HG03095 (cell line): Measurements from ENCODE around the gene MTMR6.
"Not testable (repeated sequence)": the region's sequence is repeated elsewhere in the genome, so short reads cannot be mapped to it uniquely, and the experiment has no call there.

Source experiments
- ATAC-seq: cut with Tn5 transposase; IDR thresholded peaks from one replicate; pipeline ENCODE4 v1.9.1; 2021; ENCODE audit warnings: moderate library complexity; ENCODE audit not compliant: unreplicated experiment

Gene MTMR6

DNA sequence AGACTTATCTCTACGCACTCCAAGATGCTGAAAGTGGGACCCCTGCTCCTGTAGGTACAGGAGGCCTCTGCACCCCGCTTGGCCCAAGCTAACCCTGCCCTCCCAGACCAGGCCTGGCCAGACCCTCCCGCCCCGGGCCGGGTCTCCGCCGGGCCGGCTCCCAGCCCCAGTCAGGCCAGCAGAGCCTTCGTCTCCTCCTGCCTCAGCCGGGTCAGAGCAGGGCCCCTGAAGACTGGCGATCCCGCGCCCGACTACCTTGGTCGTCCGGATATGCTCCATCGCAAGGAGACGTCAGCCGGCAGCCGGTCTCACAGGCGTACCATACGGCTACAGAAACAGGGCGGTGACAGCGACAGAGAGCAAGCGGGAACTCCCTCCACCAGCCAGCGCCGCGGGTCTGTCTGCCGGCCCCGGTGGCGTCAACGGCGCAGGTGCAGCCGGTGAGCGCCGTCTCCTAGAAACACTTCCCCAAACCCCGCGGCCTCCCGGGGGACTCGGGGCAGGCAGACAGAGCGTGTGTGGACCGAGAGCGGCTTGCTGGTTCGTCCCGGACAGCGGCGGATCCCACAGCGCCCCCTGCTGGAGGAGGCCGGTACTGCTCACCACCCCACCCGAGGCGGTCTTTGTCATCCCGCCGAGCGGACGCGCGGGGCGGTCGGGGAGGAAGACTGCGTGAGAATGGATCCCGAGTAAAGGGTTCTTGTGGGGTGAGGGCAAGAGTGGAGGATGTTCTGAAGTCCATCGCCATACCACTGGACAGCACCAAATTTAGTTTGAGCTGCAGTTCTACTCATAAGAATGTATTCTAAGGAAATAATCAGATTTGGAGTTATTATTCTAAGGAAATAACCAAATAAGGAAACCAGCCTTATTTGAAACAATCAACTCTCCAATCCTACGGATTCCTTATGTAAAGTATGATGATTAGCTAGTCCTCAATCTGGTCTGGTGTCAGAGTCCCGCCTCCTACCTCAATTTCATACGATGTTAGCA, at the start of gene MTMR6:
Gene MTMR6 (minus strand): TSS at position 520 of the 993 bp plus-strand sequence. CDS start 241 bp downstream, at position 279.
- ATAC-seq = peak; percentile 97

DNA sequence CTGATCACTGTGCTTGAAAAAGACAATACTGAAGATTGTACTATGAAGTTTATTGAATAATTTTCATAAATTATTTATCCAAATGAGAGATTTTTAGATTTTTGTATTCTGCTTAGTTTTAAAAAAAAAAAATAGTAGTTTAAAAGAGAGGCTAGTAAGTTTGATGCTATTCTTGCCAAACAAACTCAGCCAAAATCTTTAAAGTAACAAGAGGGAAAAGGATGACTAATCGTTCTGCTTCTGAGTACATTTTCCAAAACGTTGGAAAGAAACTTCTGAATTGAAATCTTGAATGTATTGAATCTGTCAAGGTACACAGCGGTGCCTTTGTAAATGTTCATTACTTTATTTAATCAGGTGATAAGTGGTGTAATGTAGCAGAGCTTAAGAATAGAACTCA, 48.6 kb upstream of the MTMR6 start:
- ATAC-seq = no peak

DNA sequence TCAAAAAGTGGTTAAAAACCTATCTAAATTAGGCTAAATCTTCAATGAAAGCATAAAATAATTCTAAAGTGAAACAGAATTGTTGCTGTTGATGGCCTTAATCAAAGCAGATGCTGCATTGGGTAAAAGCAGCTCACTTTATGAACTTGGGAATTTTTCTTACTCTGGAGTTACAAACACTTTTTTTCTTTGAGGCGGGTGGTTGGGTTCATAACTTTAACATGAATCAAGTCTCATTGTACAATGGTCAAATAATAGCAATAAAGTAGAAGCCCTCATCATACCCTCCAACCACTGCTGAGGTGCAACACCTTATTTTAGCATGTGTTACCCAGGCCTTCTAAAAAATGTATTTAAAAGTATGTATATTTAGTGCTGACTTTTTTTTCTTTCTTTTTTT, 43.3 kb upstream of the MTMR6 start:
- no peak for ATAC-seq

DNA sequence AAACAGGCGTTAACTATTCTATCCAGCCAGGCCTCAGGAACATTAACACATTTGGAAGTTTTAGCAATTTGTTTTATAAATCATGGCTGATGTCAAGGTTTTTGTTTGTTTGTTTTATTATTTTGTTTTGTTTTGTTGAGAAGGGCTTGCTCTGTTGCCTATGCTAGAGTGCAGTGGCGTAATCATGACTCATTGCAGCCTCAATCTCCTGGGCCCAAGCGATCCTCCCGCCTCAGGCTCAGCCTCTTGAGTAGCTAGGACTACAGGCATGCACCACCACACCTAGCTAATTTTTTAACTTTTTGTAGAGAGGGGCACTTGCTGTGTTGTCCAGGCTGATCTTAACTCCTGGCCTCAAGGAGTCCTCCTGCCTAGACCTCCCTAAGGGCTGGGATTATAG, 42.4 kb upstream of the MTMR6 start:
- no peak for ATAC-seq

DNA sequence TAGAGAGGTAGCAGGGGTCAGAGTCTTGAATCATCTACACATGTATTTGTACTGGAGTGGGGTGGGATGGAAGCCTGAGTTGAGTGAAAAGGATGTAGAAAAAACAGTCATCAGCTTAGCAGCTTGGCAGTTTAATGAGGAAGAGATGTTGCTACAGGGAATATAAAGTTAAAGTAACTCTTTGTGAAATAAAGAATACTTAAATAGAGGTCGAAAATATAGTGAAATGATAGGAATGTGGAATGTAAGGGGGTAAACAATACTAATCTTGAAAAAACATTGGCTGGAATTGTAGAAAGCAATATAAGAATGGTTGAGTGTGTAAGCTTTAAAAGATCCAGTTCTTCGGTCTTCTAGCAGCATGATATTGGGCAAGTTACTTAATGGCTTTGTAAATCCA, 36.8 kb upstream of the MTMR6 start:
- no peak for ATAC-seq

DNA sequence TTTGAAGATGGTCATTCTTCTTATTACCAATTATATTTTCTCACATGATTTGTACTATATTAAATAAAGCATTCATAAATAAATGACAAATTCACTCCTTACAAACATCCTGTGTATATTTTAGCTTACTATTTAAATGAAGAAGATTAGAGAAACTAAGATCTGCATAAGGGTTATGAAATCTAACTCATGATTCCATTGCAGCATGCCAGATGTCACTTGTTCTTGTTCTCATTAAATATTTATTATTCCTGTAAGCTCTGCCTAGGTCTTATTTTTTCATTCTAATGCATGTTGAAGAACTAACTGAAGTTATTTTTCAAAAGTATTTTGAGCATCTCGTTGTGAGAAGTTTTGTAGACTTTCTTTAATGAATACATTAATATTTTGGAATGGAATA, 32.5 kb upstream of the MTMR6 start:
- no peak for ATAC-seq

DNA sequence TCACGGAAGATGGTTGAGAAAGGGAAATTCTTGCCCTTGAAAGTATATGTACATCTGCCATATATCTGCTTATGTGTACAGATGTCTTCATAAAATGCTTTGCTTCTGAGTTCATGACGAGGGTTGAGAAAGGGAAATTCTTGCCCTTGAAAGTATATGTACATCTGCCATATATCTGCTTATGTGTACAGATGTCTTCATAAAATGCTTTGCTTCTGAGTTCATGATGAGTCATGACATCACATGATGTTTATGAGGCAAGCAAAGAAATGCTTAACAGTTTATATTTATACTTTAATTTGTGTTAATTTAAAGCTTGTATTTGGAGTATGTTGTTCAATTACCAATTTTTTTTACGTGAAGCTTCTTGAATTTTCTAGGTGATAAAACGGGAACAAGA, 31.7 kb upstream of the MTMR6 start:
- not testable (repeated sequence) for ATAC-seq

DNA sequence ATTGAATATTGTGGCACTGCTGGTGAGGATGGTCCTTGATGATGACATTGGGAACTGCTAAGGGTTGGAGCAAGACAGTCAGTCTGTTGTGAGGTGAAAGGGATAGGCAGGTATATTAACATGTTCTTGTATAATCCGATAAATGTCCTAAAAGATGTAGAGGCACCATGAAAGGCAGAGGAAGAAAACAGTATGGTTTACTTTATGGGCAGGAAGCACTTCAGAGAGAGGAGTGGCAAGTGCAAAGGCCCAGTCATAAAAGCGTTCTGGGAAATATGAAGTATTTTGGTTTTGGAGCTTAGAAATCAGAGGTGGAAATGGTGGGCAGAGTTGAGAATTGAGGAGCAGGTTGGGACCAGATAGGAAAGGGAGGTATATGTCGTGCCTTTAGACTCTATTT, 23.6 kb upstream of the MTMR6 start:
- no peak for ATAC-seq

DNA sequence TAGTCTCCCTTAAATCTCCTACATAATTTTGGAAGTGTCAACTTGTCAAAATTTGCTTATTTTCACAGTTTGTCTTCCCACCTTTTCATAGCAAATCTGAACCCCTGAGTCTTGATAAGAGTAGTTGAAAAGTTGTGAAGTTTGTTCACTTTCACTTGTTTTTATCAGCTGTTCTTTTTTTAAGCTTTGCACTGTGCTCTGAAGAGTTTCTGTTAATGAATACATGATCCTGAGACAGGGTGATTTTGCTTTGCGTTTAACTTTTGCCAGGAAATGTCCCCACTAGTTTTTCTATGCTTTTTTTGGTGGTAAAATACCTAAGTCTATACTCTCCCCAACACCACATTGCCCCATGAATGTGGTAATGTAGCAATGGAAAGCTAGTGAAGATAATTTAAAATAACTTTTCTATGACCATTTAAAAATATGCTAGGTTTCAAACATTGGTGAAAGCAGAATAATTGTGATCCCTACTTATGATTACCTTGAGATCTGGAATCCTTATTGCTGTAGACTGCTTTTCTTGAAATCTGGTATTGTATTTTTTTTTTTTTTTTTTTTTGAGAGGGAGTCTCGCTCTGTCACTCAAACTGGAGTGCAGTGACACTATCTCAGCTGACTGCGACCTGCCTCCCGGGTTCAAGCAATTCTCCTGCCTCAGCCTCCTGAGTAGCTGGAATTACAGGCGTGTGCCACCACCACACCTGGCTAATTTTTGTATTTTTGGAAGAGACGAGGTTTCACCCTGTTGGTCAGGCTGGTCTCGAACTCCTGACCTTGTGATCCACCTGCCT, 19.6 kb upstream of the MTMR6 start:
- no peak for ATAC-seq

DNA sequence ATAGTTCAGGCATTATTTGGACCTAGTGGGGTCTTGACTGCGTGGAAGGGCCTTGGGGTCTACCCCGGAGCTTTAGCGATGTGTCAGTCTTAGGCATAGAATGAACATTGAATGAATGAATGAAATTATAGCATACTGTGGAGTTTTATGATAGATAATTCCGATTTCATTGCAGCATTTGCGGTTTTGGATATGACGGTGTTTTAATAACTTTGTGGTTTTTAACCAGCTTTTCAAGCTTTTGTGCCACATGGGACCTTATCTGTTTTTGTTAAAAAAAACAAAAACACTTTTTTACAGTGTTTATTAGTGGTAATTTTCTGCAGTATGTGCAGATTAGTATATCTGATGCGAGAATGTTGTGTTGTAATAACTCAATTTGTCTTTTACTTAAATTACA, 14.8 kb upstream of the MTMR6 start:
- ATAC-seq = no peak

DNA sequence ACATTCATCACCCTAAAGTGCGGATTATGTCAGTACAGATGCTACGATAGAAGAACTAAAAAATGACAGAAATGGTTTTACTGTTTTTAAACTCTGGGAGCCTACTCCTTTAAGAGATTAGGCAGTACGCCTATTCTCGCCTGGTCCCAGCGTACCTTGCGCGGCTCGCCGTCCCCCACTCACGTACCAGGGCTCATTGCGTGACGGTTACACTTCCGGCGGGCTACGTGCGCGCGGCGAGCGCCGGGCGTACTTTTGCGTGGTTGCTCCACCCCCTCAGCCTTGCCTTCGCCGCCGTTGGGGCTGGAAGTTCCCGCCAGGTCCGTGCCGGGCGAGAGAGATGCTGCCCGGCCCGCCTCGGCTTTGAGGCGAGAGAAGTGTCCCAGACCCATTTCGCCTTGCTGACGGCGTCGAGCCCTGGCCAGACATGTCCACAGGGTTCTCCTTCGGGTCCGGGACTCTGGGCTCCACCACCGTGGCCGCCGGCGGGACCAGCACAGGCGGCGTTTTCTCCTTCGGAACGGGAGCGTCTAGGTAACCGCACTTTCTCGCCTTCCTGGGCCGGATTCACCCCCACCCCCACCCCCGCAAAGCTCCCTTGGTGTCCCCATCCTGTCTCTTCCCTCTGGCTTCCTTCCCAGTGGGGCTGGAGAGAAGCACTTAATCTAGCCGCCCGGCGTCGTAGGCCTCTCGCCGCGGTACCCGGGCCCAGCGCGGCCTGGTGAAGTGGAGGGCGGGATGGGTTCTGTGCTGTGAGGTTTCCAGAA, 14.2 kb upstream of the MTMR6 start, which contains the start of gene NUP58:
Gene NUP58 (plus strand): TSS at position 279 of the 767 bp plus-strand sequence. CDS start 149 bp downstream, at position 428.
- peak; percentile 99 for ATAC-seq

DNA sequence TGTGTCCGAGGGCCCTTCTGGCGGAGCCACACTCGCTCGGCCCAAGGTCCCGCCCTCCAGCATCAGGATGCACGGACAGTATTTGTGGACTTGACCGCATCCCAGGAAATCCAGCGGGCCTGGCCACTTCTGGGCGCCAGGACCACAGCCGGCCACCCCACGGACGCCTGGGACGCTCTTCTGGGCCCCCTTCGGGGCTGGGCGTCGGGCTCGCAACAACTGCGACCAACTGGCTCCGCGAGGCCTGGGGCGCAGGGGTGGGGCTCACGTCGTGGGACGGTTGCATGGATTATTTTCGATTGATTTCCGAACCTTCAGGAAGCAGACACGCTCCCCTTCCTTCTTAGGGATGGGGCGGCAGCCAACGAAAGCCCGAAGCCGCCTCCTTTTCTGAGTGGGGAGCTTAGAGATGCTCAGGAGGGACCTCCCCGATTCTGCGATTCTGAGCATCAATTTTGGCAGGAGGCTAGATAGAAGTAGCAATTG, 13.6 kb upstream of the MTMR6 start:
- peak; percentile 7 for ATAC-seq

DNA sequence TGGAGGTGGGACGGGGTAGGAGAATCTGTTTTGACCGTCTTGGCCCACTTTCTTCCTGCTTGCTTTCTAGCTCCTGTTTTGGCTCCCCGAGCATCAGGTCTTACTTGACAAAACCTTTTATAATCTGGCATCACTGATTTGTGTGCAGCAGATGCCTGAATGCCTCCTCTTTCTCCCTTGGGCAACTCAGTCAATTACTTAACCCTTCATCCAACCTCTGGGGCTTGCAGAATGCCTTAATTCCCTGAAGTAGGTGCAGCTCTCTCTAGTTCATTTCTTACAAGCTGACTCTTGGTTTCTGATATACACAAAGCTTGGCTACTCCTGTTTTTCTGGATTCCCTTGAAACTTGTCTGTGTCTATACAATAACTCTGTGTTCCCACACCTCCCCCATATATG, 8.4 kb upstream of the MTMR6 start:
- ATAC-seq = no peak

DNA sequence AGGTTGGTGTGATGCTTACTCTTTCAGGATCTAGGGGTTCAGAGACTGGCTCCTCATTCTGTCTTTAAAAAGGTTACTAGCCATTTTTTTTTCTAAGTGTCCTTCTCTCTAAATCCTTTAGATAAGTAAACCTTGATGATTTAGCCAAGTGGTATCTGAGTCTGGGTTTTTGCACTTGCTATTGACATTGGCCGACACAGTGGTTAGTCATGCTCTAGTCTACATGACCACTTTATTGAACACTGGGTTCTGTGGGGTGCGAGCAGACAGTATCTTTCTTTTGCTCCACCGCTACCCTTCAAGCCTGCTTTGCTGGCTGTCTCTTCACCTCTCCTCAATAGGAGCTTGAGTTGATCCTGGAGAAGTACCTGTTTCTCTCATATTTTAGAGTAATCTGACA, 7.9 kb upstream of the MTMR6 start:
- no peak for ATAC-seq

DNA sequence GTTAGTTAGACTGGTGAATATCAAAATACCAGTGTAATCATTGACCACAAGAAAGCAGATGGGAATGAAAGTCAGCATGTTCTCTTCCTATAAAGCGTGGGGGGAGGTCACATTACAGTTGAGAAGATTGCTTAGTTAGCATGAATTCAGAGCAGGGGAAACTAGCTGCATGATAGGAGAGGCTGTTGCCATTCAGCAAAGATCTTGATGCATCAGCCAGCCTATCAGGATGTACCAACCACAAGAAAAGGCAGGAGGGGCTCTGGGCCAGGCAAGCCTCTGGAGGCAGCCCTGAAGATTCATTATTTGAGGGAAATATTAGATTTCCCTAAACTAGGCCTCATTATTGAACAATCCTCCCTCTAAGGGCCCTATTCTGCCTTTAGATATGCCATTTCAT, 5.0 kb upstream of the MTMR6 start:
- no peak for ATAC-seq

DNA sequence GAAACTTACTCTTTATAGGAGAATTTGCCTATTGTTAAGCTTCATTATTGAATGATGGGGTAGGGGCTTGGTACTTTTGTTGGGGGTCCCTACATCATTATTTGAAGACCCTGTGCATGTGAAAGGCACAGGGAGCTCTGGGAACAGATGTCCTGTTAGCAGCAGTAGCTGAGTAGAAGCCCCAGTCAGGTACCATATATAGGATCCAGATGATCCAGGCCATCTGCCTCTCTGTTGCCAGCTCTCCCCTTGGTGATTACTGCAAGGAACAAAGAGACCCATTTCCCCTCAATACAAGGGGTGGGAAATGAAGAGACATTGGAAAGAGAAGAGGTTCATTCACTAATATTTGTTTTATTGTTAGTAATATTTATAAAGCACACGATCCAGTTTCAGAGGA, 4.4 kb upstream of the MTMR6 start:
- ATAC-seq = no peak

DNA sequence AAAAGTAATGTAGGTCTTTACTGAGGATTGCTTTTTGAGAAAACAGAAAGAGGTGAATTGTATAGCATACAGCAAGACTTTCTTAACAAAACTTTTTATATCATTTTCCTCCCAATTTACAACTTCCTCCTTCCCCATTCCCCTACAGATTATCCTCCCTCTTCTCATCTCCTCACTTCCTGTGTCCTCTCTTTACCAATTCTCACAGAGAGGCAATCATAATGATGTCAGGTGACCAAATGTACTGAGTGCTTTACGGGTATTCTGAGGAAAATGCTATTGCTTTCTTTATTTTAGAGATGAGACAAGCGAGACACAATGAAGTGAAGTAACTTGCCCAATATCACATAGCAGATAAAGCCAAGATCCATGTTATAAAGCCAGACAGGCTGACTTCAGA, 1.7 kb upstream of the MTMR6 start:
- ATAC-seq = no peak

DNA sequence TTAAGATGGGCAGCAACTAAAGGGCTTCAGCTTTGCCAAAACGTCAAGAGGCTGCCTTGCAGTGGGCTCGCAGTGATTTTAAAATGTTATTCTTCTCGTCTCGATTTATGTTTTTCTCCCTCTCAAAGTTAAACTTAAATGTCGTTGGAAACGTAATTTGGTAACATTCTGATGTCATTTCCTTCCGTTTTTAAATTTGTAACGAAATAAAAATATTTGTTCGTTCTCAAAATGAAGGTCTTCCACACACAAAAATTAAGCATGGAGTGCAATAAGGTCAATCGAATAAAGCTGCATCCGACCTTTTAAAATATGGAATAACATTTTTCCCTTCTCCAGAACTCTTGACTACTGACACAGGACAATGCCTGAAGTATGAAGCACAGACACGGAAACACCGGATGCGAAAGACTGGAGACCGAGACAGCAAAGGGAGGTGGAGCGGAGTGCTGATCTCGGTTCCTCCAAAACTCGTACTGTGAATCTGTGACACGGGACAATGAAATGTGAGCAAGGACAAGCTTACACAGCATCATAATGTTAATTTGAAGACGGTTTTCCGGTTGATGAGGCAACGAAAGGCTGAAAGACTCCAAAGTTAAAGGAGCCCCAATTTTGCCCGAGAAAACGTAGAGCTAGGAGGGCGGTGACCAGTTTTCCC, 850 bp downstream of the MTMR6 start:
- ATAC-seq = peak; percentile 34

DNA sequence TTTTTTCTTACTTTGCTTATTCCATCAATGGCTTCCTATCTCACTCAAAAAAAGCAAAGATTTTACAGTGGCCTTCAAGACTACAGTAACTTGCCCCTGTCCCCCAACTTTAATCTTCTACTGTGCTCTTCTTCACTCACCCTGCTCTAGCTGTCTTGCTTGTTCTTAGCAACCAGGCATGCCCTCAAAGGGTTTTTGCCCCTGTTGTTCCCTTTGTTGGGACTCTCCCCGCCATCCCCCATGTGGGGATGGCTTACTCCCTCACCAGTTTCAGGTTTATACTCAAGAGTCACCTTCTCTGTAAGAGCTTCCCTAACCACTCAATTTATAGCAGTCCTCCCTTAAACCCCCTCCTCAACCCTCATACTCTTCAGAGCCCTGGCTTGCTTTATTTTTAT, 5.4 kb downstream of the MTMR6 start:
- ATAC-seq = peak; percentile 27

DNA sequence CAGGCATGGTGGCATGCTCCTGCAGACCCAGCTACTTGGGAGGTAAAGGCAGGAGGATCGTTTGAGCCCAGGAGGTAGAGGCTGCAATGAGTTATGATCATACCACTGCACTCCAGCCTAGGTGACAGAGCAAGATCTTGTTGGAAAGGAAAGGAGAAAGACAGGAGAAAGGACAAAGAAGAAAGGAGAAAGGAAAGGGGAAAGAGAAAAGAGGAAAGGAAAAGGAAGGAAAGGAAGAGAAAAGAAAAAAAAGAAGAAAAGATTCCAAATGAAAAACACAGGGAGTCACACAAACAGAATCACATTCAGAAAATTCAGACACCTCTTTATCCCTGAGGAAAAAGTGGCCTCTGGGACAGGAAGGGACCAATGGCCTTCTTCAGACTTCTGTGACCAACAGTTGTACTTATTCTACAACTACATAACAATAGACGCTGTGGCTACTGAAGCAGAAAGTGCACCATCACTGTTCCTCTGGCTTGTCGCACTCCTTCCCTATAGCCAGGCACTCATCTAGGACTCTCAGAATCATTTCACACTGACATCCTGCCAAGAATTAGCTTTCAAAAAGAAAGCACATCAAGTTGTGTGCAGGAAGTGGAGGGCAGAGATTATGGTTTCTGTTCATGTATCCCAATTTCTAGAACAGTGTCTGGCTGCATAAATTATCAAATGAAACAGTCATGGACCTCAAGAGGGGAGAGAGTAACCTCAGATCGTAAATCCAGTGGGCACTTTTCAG, 5.9 kb downstream of the MTMR6 start:
- peak; percentile 76 for ATAC-seq
